ENCODE data around the gene LAMA2. TPM values are rescaled to one million over a fixed set of nuclear protein-coding genes. Genes with fewer than 3 reads are reported as not detected.

The LAMA2 gene
- total RNA-seq, 1 experiment from 2014 or later, result 0.28 TPM

DNA sequence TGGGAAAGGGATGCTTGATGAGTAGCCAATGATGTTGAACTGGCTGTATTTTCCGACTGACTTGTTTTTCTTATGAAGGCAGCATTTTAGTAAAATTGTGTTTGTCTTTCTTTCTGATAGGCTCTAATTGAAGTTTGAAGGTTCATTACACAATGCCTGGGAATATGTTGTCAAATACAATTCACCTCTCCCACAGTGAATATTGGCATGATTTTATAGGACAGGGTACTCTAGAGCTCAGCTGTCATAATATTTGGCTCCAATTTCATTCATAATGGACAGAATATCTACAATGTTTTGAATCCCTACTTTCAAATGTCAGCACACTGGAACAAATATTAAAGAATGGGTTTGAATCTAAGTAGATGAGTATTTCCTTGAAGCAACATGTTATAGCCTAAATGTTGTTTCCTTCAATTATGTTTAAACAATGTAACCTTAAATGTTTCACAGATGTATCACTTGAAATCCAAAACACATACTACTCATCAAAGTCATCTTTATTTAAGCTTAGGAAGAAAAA is 81.4 kb downstream of the LAMA2 start:
- no peaks in the 10 kb centered on the region for H3K4me1 ChIP-seq (ENCODE audit: control insufficient read depth, insufficient read depth, low read length)
- DNase-seq (ENCODE audit: low read depth, low spot score), result no peak
- no peaks in the 10 kb centered on the region for H3K27me3 ChIP-seq (ENCODE audit: control insufficient read depth, insufficient read depth, low read length)
- in situ Hi-C loops (cut with HindIII; ENCODE audit: low pct_unique_long_range_greater_than_20kb, low sequenced_read_pairs) (no loop called here), intact Hi-C loops (cut with micrococcal nuclease; ENCODE audit: unreplicated experiment) (no loop called here)
- H3K36me3 ChIP-seq (ENCODE audit: control insufficient read depth, insufficient read depth, low read length), result no peaks in the 10 kb centered on the region
- no peak for ATAC-seq
- TF ChIP-seq TCF7L2 (IDR thresholded peaks at IDR 0.05; ENCODE audit: low read depth, low read length) (no peak), SIN3A (IDR thresholded peaks at IDR 0.05; ENCODE audit: borderline replicate concordance, insufficient read depth, low read depth, low read length) (no peak)
- TF ChIP-seq, protein P1, sequence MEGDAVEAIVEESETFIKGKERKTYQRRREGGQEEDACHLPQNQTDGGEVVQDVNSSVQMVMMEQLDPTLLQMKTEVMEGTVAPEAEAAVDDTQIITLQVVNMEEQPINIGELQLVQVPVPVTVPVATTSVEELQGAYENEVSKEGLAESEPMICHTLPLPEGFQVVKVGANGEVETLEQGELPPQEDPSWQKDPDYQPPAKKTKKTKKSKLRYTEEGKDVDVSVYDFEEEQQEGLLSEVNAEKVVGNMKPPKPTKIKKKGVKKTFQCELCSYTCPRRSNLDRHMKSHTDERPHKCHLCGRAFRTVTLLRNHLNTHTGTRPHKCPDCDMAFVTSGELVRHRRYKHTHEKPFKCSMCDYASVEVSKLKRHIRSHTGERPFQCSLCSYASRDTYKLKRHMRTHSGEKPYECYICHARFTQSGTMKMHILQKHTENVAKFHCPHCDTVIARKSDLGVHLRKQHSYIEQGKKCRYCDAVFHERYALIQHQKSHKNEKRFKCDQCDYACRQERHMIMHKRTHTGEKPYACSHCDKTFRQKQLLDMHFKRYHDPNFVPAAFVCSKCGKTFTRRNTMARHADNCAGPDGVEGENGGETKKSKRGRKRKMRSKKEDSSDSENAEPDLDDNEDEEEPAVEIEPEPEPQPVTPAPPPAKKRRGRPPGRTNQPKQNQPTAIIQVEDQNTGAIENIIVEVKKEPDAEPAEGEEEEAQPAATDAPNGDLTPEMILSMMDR (IDR thresholded peaks at IDR 0.05), result no peak
- BruUV-seq (replicated peaks), result no TSS peak
- CTCF ChIA-PET, result no interaction called here
- H3K27ac ChIP-seq (ENCODE audit: low read length), result no peak overlapping the region
- H3K4me3 ChIP-seq (ENCODE audit: low read depth in 2 of 2, low read length in 2 of 2), result no peak overlapping the region
- POLR2A ChIA-PET, result no interaction called here
- no peaks in the 10 kb centered on the region for H3K9me3 ChIP-seq (ENCODE audit: control insufficient read depth, insufficient read depth, low read depth, low read length)

- H3K27ac ChIP-seq (ENCODE audit: low read length), result no peak overlapping the region
- no peaks in the 10 kb centered on the region for H3K36me3 ChIP-seq (ENCODE audit: control insufficient read depth, insufficient read depth, low read length)
- no peaks in the 10 kb centered on the region for H3K27me3 ChIP-seq (ENCODE audit: control insufficient read depth, insufficient read depth, low read length)
- no peak overlapping the region for H3K4me3 ChIP-seq (ENCODE audit: low read depth in 2 of 2, low read length in 2 of 2)
- DNase-seq (ENCODE audit: low read depth, low spot score), result no peak
- no peaks in the 10 kb centered on the region for H3K9me3 ChIP-seq (ENCODE audit: control insufficient read depth, insufficient read depth, low read depth, low read length)
- ATAC-seq, result no peak
- POLR2A ChIA-PET, result no interaction called here
- no peaks in the 10 kb centered on the region for H3K4me1 ChIP-seq (ENCODE audit: control insufficient read depth, insufficient read depth, low read length)
- no TSS peak for BruUV-seq (replicated peaks)
- CTCF ChIA-PET, result no interaction called here
- intact Hi-C loops (cut with micrococcal nuclease; ENCODE audit: unreplicated experiment) (no loop called here), in situ Hi-C loops (cut with HindIII; ENCODE audit: low pct_unique_long_range_greater_than_20kb, low sequenced_read_pairs) (no loop called here)
- TF ChIP-seq POLR2AphosphoS5 (IDR thresholded peaks at IDR 0.05; ENCODE audit: low read depth, low read length) (no peak), TCF7L2 (IDR thresholded peaks at IDR 0.05; ENCODE audit: low read depth, low read length) (no peak), SIN3A (IDR thresholded peaks at IDR 0.05; ENCODE audit: borderline replicate concordance, insufficient read depth, low read depth, low read length) (no peak)
- TF ChIP-seq, protein P2, sequence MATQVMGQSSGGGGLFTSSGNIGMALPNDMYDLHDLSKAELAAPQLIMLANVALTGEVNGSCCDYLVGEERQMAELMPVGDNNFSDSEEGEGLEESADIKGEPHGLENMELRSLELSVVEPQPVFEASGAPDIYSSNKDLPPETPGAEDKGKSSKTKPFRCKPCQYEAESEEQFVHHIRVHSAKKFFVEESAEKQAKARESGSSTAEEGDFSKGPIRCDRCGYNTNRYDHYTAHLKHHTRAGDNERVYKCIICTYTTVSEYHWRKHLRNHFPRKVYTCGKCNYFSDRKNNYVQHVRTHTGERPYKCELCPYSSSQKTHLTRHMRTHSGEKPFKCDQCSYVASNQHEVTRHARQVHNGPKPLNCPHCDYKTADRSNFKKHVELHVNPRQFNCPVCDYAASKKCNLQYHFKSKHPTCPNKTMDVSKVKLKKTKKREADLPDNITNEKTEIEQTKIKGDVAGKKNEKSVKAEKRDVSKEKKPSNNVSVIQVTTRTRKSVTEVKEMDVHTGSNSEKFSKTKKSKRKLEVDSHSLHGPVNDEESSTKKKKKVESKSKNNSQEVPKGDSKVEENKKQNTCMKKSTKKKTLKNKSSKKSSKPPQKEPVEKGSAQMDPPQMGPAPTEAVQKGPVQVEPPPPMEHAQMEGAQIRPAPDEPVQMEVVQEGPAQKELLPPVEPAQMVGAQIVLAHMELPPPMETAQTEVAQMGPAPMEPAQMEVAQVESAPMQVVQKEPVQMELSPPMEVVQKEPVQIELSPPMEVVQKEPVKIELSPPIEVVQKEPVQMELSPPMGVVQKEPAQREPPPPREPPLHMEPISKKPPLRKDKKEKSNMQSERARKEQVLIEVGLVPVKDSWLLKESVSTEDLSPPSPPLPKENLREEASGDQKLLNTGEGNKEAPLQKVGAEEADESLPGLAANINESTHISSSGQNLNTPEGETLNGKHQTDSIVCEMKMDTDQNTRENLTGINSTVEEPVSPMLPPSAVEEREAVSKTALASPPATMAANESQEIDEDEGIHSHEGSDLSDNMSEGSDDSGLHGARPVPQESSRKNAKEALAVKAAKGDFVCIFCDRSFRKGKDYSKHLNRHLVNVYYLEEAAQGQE (IDR thresholded peaks at IDR 0.05; ENCODE audit: insufficient read depth in 1 of 2, low read depth in 2 of 2, low read length in 1 of 2), result no peak
- TF ChIP-seq, protein P1 (IDR thresholded peaks at IDR 0.05), result no peak
Measured at GRCh38 chr6:128964771-128965170, 81.8 kb downstream of the LAMA2 start.
